ENCODE measurements around the gene MIA2. TPM values are rescaled to one million over a fixed set of nuclear protein-coding genes. Genes with fewer than 3 reads are reported as not detected.
"Not testable (repeated sequence)": the region's sequence is repeated elsewhere in the genome, so short reads cannot be mapped to it uniquely, and the experiment has no call there.

MIA2 gene
- polyA plus RNA-seq, 1 donor, result 16.3 TPM

- DNase-seq, result peak; percentile 1
Measured at GRCh38 chr14:39267608-39268005, 33.9 kb downstream of the MIA2 start.

GRCh38 chr14:39268393-39268792, 34.7 kb downstream of the MIA2 start:
- no peak for DNase-seq

GRCh38 chr14:39272918-39273317, 39.2 kb downstream of the MIA2 start:
- no peak for DNase-seq

- no peak for DNase-seq
Measured at GRCh38 chr14:39275395-39275794, 41.7 kb downstream of the MIA2 start.

GRCh38 chr14:39276005-39276404, 42.3 kb downstream of the MIA2 start:
- DNase-seq, result no peak

- no peak for DNase-seq
Measured at GRCh38 chr14:39276579-39277114, 42.9 kb downstream of the MIA2 start.

GRCh38 chr14:39279515-39279914, 45.8 kb downstream of the MIA2 start:
- no peak for DNase-seq

GRCh38 chr14:39280678-39281077, 47.0 kb downstream of the MIA2 start:
- not testable (repeated sequence) for DNase-seq

- DNase-seq, result no peak
Measured at GRCh38 chr14:39289523-39289922, 55.8 kb downstream of the MIA2 start.

GRCh38 chr14:39291701-39292100, 58.0 kb downstream of the MIA2 start:
- no peak for DNase-seq

GRCh38 chr14:39293629-39294028, 59.9 kb downstream of the MIA2 start:
- no peak for DNase-seq

- DNase-seq, result not testable (repeated sequence)
Measured at GRCh38 chr14:39300389-39300788, 66.7 kb downstream of the MIA2 start.

GRCh38 chr14:39302124-39302810, 68.6 kb downstream of the MIA2 start:
- DNase-seq, result no peak

GRCh38 chr14:39303115-39303514, 69.4 kb downstream of the MIA2 start:
- DNase-seq, result no peak

- DNase-seq, result no peak
Measured at GRCh38 chr14:39307815-39308214, 74.1 kb downstream of the MIA2 start.

- no peak for DNase-seq
Measured at GRCh38 chr14:39310051-39310450, 76.3 kb downstream of the MIA2 start.

- no peak for DNase-seq
Measured at GRCh38 chr14:39315859-39316444, 82.2 kb downstream of the MIA2 start.

- no peak for DNase-seq
Measured at GRCh38 chr14:39316830-39317553, 83.3 kb downstream of the MIA2 start.

GRCh38 chr14:39318574-39318973, 84.9 kb downstream of the MIA2 start:
- DNase-seq, result no peak

- DNase-seq, result no peak
Measured at GRCh38 chr14:39319381-39319780, 85.7 kb downstream of the MIA2 start.

- DNase-seq, result no peak
Measured at GRCh38 chr14:39320318-39320717, 86.6 kb downstream of the MIA2 start.

GRCh38 chr14:39322807-39323206, 89.1 kb downstream of the MIA2 start:
- no peak for DNase-seq

- no peak for DNase-seq
Measured at GRCh38 chr14:39324097-39324496, 90.4 kb downstream of the MIA2 start.

GRCh38 chr14:39339003-39339402, 105.3 kb downstream of the MIA2 start:
- DNase-seq, result no peak
